HepG2 (cell line): Measurements from ENCODE around the gene SDK2. TPM values are rescaled to one million over a fixed set of nuclear protein-coding genes. Genes with fewer than 3 reads are reported as not detected.

Experiments used
- AFF4 ChIP-seq: sonication (generic); formaldehyde crosslinking; IDR thresholded peaks from 2 replicates; pipeline ENCODE4 v1.4.0; 2020; ENCODE audit warnings: missing genetic modification reagents
- ARNT2 ChIP-seq: sonication (generic); formaldehyde crosslinking; IDR thresholded peaks from 2 replicates; pipeline ENCODE4 v1.8.0; 2022; ENCODE audit warnings: mild to moderate bottlenecking, low read depth, missing genetic modification reagents, moderate library complexity
- DR1 ChIP-seq: sonication (generic); formaldehyde crosslinking; IDR thresholded peaks from 2 replicates; pipeline ENCODE4 v1.8.0; 2021; ENCODE audit warnings: mild to moderate bottlenecking, missing genetic modification reagents, inconsistent platforms
- EED ChIP-seq: sonication (generic); formaldehyde crosslinking; IDR thresholded peaks from 2 replicates; pipeline ENCODE4 v1.5.0; 2020; ENCODE audit warnings: mild to moderate bottlenecking, missing genetic modification reagents
- GATAD2A ChIP-seq: IDR thresholded peaks from 2 replicates; pipeline ENCODE4 v1.6.1; 2016
- KLF11 ChIP-seq: IDR thresholded peaks from 2 replicates; pipeline ENCODE4 v1.6.1; 2016; ENCODE audit warnings: missing compliant biosample characterization
- PRDM10 ChIP-seq: sonication (generic); formaldehyde crosslinking; IDR thresholded peaks from 2 replicates; pipeline ENCODE4 v1.4.0; 2020; ENCODE audit warnings: low read depth, missing genetic modification reagents
- SMAD3 ChIP-seq: sonication (generic); formaldehyde crosslinking; IDR thresholded peaks from 2 replicates; pipeline ENCODE4 v1.4.0; 2020; ENCODE audit warnings: missing genetic modification reagents
- SNAPC4 ChIP-seq: sonication (generic); formaldehyde crosslinking; IDR thresholded peaks from 2 replicates; pipeline ENCODE4 v1.4.0; 2020; ENCODE audit warnings: mild to moderate bottlenecking, missing genetic modification reagents
- TBL1XR1 ChIP-seq: fragments of 150-350 bp; IDR thresholded peaks from 2 replicates; pipeline ENCODE4 v1.6.1; 2014; ENCODE audit warnings: borderline replicate concordance, low read length; ENCODE audit not compliant: partially characterized antibody
- ZNF251 ChIP-seq: sonication (generic); formaldehyde crosslinking; IDR thresholded peaks from 2 replicates; pipeline ENCODE4 v1.9.0; 2021; ENCODE audit warnings: mild to moderate bottlenecking, missing genetic modification reagents
- ZNF513 ChIP-seq: sonication (generic); formaldehyde crosslinking; conservative IDR thresholded peaks from 2 replicates; pipeline ENCODE4 v1.5.0; 2020; ENCODE audit warnings: missing genetic modification reagents
- ZNF557 ChIP-seq: sonication (generic); formaldehyde crosslinking; IDR thresholded peaks from 2 replicates; pipeline ENCODE4 v1.4.0; 2020; ENCODE audit warnings: missing genetic modification reagents
- ZNF607 ChIP-seq: sonication (generic); formaldehyde crosslinking; IDR thresholded peaks from 2 replicates; pipeline ENCODE4 v1.5.1; 2020; ENCODE audit warnings: missing genetic modification reagents, mild to moderate bottlenecking, borderline replicate concordance
- ZNF713 ChIP-seq: sonication (generic); formaldehyde crosslinking; IDR thresholded peaks from 2 replicates; pipeline ENCODE4 v1.4.0; 2020; ENCODE audit warnings: mild to moderate bottlenecking, missing genetic modification reagents
- polyA plus RNA-seq, 8 experiments: library from polyadenylated mRNA; depleted of rRNA in 3 of 8; stranded (reverse) in 7 of 8; unstranded in 1 of 8; fragments of >200 nt; fragmentation: Illumina TruSeq in 4 of 8; extraction: Trizol in 4 of 8; gene quantifications; 2 replicates each; pipeline versions ENCODE4 v1.2.1 to v1.2.3, GENCODE V29; 2011 to 2016; ENCODE audit warnings: low read depth in 4 of 8, missing spikeins in 1 of 8, mixed read lengths in 1 of 8; ENCODE audit not compliant: insufficient read depth in 1 of 8
- total RNA-seq, 5 experiments: library from RNA; depleted of rRNA; stranded (reverse); fragments of >200 nt; fragmentation: Illumina TruSeq; extraction: Trizol; gene quantifications; 2 replicates each; pipeline ENCODE4 v1.2.3, GENCODE V29; 2016; ENCODE audit warnings: low read depth in 1 of 5

The SDK2 gene
- total and polyA plus RNA-seq, 2 of the 13 experiments (the other 11 are each of a cell fraction or from before 2014, with no cell fraction given) = not detected

GRCh38 chr17:73288534-73289302, 355.5 kb downstream of the SDK2 start (continued):
- TF ChIP-seq PRDM10 (CRISPR knock-in tag) = peak; percentile 85
- peak; percentile 99 for TF ChIP-seq GATAD2A (CRISPR knock-in tag)
- TF ChIP-seq SMAD3 (CRISPR knock-in tag) = peak; percentile 91
- peak; percentile 72 for TF ChIP-seq TBL1XR1
- peak; percentile 63; the same call in 1 of the 2 replicates for TF ChIP-seq KLF11
- TF ChIP-seq AFF4 (CRISPR knock-in tag) = no peak
- no peak for TF ChIP-seq ZNF251
- no peak; the same call in 1 of the 2 replicates for TF ChIP-seq ARNT2 (CRISPR knock-in tag)
- no peak for TF ChIP-seq SNAPC4 (CRISPR knock-in tag)
- no peak; the same call in 1 of the 2 replicates for TF ChIP-seq DR1 (CRISPR knock-in tag)
- TF ChIP-seq ZNF557 (CRISPR knock-in tag) = no peak
- TF ChIP-seq ZNF607 (CRISPR knock-in tag) = peak; percentile 76; the same call in 1 of the 2 replicates
- TF ChIP-seq ZNF713 = no peak
- peak; percentile 63; the same call in 1 of the 2 replicates for TF ChIP-seq EED (CRISPR knock-in tag)
- TF ChIP-seq ZNF513 (CRISPR knock-in tag) = 0 out of 2 replicates have a peak, but pooled peaks have one; percentile 65
